ENCODE measurements around the gene PRSS27.

GRCh38 chr16:2675021-2675420, 45.0 kb downstream of the PRSS27 start:
- TF ChIP-seq CTCF (IDR thresholded peaks at IDR 0.05; ENCODE audit: control extremely low read depth in 1 of 3, insufficient read depth in 1 of 3, low read depth in 1 of 3, low read length in 3 of 3) (no peak), USF2 (IDR thresholded peaks at IDR 0.05; ENCODE audit: low read length) (no peak), TBP (IDR thresholded peaks at IDR 0.05; ENCODE audit: low read depth, low read length) (no peak), EP300 (IDR thresholded peaks at IDR 0.05; ENCODE audit: borderline replicate concordance in 1 of 2, low read depth in 2 of 2, low read length in 2 of 2) (no peak), POLR2AphosphoS5 (IDR thresholded peaks at IDR 0.05; ENCODE audit: low read depth, low read length) (no peak), HDAC2 (IDR thresholded peaks at IDR 0.05; ENCODE audit: borderline replicate concordance in 1 of 2, low read depth in 2 of 2, low read length in 2 of 2) (no peak), RFX5 (IDR thresholded peaks at IDR 0.05; ENCODE audit: borderline replicate concordance, low read depth, low read length) (no peak), POLR2A (IDR thresholded peaks at IDR 0.05; ENCODE audit: control extremely low read depth in 1 of 2, low read depth in 2 of 2, low read length in 2 of 2) (no peak), CEBPB (IDR thresholded peaks at IDR 0.05; ENCODE audit: low read depth, low read length) (no peak), CHD1 (IDR thresholded peaks at IDR 0.05; ENCODE audit: low read depth, low read length) (no peak), KDM4A (IDR thresholded peaks at IDR 0.05; ENCODE audit: low read depth, low read length, severe bottlenecking) (no peak)
